Measurements from ENCODE around the gene KIAA1217.
"Not testable (repeated sequence)": the region's sequence is repeated elsewhere in the genome, so short reads cannot be mapped to it uniquely, and the experiment has no call there.

Gene KIAA1217

DNA sequence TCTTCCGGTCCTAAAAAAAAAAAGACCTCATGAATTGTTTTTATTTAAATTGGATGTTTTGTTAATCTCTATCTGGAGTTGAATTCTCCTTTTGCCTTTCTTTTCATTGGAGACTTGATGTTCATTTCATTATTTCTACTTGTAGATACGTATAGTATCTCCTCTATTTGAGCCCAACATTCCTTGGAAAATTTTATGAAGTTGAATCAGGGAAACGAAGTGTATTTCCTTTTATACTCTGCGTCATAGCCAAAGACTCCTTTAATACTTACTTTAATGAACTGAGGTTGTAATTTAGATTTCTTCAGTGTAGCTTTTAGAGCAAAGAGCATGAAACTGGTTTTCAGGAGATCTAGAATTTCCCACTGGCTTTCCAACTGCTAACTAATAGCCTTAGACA, 132.4 kb downstream of the KIAA1217 start:
- DNase-seq = no peak

- DNase-seq = no peak
Measured at GRCh38 chr10:24341897-24342296, 133.0 kb downstream of the KIAA1217 start.

DNA sequence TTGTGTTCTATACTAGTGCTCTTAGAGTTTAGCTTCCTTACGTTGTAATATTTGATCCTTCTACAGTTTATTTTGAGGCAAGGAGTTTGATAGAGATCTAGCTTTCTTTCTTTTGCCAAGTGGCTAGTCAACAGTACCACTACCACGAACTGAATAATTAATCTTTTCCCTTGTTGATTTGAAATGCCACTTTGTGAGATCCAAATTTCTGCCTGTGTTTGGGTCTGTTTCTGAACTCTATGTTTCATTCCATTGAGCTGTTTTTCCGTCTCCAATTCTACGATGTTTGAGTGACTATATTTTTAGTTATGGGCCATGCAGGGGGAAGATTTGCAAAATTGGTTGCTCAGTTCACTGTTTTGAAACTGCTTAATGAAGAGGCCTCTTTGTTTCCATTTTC, 134.7 kb downstream of the KIAA1217 start:
- DNase-seq = no peak

- DNase-seq = no peak
Measured at GRCh38 chr10:24344279-24344678, 135.3 kb downstream of the KIAA1217 start.

- peak; percentile 6 for DNase-seq
Measured at GRCh38 chr10:24344695-24345463, 135.9 kb downstream of the KIAA1217 start.

DNA sequence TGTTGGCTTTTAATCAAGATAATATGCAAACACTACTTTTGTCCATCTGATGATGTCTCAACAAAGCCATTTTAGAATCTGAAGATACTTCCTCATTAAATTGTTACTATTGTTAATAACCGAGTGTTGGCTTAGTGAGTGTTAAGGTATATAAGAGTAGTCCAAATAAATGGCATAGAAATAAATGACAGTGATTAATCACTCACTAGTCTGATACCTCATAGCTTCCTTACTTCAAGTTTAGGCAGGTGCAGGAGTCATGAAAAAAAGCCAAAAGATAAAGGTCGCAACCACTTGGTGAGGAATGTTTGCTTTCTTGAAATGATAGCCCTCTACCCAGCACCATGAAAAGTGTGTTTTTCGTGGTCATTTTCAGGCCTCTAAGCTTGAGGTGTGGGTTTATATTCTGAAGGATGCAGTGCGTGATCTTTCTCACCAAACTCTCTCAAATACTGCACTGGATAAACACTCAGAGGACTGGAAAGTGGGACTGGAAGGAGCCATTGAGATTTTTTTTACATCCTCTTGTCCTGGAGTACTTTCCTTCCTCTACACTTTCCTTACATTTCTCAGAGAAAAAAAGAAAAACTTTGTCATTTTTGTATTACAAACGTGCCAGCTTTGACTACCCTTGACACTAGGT, 138.1 kb downstream of the KIAA1217 start:
- DNase-seq = no peak

GRCh38 chr10:24349379-24350001, 140.6 kb downstream of the KIAA1217 start:
- DNase-seq = no peak

DNA sequence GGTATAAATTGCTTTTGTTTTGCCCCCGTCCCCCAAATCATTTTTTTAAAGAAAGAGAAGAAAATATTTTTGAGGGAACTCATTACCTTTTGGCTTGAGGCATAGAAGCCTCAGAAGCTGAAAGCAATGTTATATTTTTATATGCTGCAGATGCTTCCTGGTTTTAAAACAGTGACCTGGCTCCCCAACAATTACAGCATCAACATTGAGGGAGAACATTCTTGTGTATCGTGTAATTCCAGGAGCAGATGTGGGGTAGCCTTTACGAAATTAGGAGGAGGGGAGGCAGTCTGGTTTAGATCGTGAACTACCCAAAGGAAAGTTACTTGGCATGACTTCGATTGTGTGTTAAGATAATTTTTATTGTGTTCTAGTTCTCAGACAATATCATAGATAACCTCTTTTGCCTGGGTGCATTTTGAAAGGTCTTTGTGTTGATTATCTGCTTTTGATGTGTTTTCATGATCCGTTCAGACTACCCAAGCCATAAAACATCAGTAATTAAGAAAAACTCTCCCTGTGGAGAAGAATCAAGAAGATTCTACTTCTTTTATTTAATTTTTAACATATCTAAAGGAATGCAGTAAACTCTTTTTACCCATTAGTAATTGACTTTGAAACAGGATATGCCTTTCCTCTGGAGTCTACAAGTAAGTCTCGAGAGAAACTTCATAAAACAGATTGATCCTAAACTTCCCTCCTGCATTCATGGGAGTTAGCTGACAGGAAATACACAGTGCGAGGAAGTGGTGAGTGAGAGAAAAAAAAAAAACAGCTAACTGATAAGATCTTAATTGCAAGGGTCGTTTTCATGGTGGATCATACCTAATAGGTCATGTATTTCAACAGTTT, 141.4 kb downstream of the KIAA1217 start:
- no peak for DNase-seq

DNA sequence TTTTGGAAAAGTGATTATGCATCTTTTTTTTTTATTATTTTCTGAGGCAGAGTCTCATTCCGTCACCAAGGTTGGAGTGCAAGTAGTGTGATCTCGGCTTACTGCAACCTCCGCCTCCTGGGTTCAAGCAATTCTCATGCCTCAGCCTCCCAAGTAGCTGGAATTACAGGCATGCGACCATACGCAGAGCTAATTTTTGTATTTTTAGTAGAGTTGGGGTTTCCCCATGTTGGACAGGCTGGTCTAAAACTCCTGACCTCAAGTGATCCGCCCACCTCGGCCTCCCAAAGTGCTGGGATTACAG, 141.9 kb downstream of the KIAA1217 start:
- not testable (repeated sequence) for DNase-seq

DNA sequence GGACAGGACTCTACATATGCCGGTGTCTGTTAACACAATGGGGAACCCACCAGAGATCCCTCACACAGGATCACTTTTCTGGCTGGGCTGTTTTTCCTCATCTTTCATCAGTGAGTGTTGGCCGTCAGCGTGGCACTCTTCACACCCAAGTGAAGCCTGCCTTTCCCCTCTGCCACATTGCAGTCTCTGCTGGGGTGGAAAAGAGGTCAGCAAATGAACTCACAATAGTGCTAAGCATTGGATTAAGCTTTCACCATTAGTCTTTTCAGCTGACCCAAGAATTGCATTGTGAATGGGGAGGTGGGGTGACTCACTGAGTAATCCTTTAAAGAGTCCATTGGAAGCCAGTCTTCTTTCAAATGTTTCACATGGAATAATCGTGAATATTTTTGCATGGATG, 143.0 kb downstream of the KIAA1217 start:
- DNase-seq = no peak

GRCh38 chr10:24352399-24352798, 143.5 kb downstream of the KIAA1217 start:
- no peak for DNase-seq

GRCh38 chr10:24353319-24353718, 144.4 kb downstream of the KIAA1217 start:
- no peak for DNase-seq

DNA sequence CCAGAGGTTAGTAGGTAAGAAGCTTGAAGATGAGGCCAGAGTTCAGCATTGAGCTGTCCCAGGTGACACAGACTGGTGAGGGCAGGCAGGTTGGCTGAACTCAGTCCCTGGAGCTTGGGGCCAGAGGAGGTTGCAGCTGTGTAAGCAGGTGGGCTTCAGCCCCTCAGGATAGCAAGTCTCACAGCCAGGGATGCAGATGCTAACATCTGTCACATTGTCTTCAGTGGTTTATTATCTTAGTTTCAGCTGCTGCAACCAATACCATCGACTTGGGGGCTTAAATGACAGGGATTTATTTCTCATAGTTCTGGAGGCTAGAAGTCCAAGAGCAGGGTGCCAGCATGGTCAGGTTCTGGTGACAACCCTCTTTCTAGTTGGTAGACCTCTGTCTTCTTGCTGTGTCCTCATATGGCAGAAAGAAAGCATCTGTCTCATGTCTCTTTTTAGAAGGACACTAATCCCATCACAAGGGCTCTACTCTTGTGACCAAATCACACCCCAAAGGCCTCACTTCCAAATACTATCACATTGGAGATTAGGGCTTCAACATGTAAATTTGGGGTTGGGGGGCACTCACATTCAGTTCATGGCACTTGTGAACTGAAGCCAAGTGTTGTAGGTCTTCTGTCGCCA, 146.2 kb downstream of the KIAA1217 start:
- DNase-seq = no peak

GRCh38 chr10:24357344-24358004, 148.5 kb downstream of the KIAA1217 start:
- no peak for DNase-seq

- DNase-seq = no peak
Measured at GRCh38 chr10:24358022-24358421, 149.1 kb downstream of the KIAA1217 start.

DNA sequence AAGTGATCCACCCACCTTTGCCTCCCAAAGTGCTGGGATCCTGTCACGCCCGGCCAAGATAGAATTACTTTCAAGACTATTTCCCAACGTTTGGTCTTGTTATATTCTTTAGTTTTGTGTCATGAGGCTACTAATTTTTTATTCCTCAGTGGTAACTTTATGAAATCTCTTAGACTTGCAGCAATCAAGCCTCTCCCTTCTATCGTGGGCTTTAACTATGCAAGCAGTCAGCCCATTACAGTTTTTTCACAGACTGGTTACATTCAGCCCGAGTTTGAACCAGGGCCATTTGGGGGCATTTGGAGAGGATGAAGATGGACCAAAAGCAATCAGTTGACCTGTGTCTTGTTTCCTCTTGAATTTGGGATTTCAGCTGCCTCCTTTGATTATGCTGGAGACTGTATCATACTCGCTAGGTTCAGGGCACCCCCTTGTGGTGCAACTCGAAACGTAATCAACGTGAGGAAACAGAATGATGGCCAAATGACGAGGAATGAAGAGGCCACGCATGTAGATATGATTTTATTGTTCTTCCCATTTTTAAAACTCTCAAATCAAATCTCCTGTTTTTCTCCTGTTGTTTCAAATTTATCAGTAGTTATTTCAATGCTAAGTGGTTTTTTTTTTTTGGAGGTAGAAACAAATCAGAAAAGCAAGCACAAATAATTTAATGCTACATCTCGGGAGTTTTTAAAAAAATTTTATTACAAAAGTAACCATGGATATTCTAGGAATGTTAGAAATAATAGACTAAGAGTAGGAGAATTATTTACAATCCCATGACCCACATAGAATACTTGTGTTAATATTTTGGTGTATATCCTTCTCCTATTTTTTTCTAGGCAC, 151.6 kb downstream of the KIAA1217 start:
- no peak for DNase-seq

- no peak for DNase-seq
Measured at GRCh38 chr10:24363070-24363469, 154.1 kb downstream of the KIAA1217 start.

DNA sequence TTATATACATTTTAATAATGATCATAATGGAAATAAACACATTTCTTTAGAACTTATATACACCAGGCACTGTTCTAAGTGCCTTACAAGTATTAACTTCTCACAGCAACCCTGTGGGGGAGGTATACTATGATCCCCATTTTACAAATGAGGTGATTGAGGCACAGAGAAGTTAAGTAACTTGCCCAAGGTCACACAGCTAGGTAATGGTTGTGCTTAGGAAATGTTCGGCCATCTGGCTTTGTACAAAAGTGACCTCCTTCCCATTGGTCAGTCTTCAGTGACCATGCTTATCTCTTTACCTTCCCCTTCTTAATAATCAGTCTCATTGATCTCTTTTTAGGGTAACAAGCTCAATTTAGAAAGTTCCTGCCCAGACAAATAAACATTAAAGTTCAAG, 158.8 kb downstream of the KIAA1217 start:
- no peak for DNase-seq

GRCh38 chr10:24370877-24371276, 161.9 kb downstream of the KIAA1217 start:
- no peak for DNase-seq

- no peak for DNase-seq
Measured at GRCh38 chr10:24371396-24371795, 162.5 kb downstream of the KIAA1217 start.

DNA sequence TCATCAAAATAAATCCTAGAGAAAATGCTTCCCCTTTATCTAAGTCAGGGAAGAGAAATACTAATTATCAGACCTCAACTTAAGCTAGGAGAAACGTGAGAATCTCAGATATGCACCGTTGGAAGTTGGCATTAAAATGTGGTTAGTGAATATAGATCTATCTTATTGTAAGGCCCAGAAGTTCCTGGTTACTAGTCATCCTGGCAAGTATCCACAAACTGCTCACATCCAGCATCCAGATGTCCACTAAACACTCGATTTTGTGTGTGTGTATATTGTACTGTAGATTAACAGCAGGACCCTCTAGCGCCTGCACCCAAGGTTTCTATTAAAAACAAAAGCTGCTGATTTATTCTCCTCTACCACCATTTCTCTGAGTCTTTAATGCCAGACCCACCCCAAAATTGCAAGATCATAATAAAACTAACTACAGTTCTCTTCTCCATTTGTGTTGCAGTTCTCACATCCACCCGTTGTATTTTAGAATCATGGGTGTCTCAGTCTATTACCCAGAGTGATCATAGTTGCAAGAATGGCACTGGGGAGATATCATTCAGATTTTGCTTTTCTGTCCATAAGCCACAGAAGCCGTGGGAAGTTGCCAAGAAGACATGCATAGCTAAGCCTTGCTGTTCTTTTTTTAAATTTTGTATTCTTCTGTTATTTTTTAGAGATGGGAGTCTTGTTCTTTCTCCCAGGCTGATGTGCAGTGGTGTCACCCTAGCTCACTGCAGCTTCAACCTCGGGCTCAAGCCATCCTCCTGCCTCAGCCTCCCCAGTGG, 165.4 kb downstream of the KIAA1217 start:
- no peak for DNase-seq
